ENCODE results near the gene FNIP2.

DNA sequence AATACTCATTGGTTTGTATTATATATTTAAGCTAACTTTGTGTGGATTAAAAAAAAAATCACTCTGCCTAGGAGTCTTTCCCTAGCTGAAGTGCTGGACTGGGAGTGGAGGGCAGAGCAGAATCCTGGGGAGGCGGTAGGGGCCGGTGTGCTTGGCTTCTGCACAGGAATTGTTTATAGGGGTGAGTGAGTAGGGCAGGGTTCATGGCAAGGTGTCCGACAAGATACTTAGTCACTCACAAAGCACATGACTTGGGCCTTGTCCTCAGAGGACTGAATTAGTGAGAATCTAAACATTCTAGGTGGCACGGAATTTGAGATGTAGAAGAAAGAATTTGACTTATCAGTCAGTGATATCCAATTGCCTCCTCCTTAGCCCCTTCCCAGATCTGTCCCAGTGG is 32.2 kb downstream of the FNIP2 start:
- TF ChIP-seq MXI1 (IDR thresholded peaks at IDR 0.05; ENCODE audit: low read depth, low read length) (no peak), RBBP5 (conservative IDR thresholded peaks at IDR 0.05) (no peak), BACH1 (IDR thresholded peaks at IDR 0.05; ENCODE audit: borderline replicate concordance) (no peak)

Data from GM12878 (cell line).